OCI-LY3 (cell line): ENCODE data around the gene DOCK1.
"Not testable (repeated sequence)": the region's sequence is repeated elsewhere in the genome, so short reads cannot be mapped to it uniquely, and the experiment has no call there.

Experiments used
- H2AFZ ChIP-seq: fragments of 200-600, 300-600 bp; shearing (Covaris generic); 2 replicates; pipeline ENCODE4 v1.6.0; 2014; ENCODE audit warnings: antibody characterized with exemption, low read depth, low read length
- H3K27ac ChIP-seq: fragments of 200-600, 300-600 bp; sonication (generic); 2 replicates; pipeline ENCODE4 v1.5.1; 2014; ENCODE audit warnings: mild to moderate bottlenecking, low read length, moderate library complexity, mixed read lengths
- H3K27me3 ChIP-seq: fragments of 200-600, 300-600 bp; sonication (generic); 2 replicates; pipeline ENCODE4 v1.6.1; 2014; ENCODE audit warnings: low read depth, low read length, mixed read lengths
- H3K36me3 ChIP-seq: fragments of 200-600, 300-600 bp; sonication (generic); replicated peaks from 2 replicates; pipeline ENCODE3; 2014; ENCODE audit warnings: low read depth, low read length, mixed read lengths
- H3K4me1 ChIP-seq: fragments of 300-600, 200-600 bp; sonication (generic); 2 replicates; pipeline ENCODE4 v1.6.1; 2014; ENCODE audit warnings: low read length, mixed read lengths
- H3K4me2 ChIP-seq: fragments of 200-600, 300-600 bp; sonication (generic); 2 replicates; pipeline ENCODE4 v1.6.1; 2014; ENCODE audit warnings: low read length, mixed read lengths
- H3K4me3 ChIP-seq: fragments of 300-600, 200-600 bp; sonication (generic); 2 replicates; pipeline ENCODE4 v1.5.1; 2014; ENCODE audit warnings: antibody characterized with exemption, mild to moderate bottlenecking, low read length, moderate library complexity
- H3K79me2 ChIP-seq: fragments of 300-600, 200-600 bp; shearing (Covaris generic); 2 replicates; pipeline ENCODE4 v1.6.1; 2014; ENCODE audit warnings: mild to moderate bottlenecking, low read length, mixed read lengths
- H3K9ac ChIP-seq: fragments of 300-600, 200-600 bp; shearing (Covaris generic); 2 replicates; pipeline ENCODE4 v1.6.0; 2014; ENCODE audit warnings: mild to moderate bottlenecking, low read length, moderate library complexity
- H3K9me3 ChIP-seq: fragments of 200-600, 300-600 bp; shearing (Covaris generic); 2 replicates; pipeline ENCODE4 v1.6.1; 2014; ENCODE audit warnings: low read length, mixed read lengths; ENCODE audit not compliant: insufficient read depth
- H4K20me1 ChIP-seq: fragments of 200-600, 300-600 bp; sonication (generic); 2 replicates; pipeline ENCODE4 v1.6.1; 2016; ENCODE audit warnings: low read length, mixed read lengths; ENCODE audit not compliant: insufficient read depth
- EZH2phosphoT487 ChIP-seq: fragments of 200-600 bp; shearing (Covaris generic); IDR thresholded peaks from 2 replicates; pipeline ENCODE4 v1.6.1; 2018; ENCODE audit warnings: antibody characterized with exemption, mixed run types, low read depth
- TF ChIP-seq, protein P1 (sequence below): fragments of 200-600, 300-600 bp; sonication (generic); IDR thresholded peaks from 2 replicates; pipeline ENCODE4 v1.5.1; 2014; ENCODE audit warnings: antibody characterized with exemption, low read length, low read depth

Gene DOCK1

DNA sequence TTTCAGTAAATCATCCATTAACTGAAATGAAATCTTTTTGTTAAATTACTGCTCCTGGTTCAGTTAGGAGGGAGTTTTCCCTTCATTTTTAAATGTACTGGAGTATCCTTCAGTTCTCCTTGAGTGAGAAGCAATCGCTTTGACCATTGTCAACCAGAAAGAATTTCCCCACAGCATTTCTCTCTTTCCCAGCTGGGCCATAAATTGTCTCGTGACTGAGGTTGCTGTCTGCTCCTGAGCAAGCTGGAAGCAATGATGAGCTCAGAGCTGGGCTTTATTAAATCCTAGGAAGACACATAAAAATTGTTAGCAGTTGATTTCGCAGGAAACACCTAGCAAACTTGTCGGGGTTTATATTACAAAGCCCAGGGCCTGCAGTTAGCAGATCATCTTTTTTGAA lies 393.2 kb downstream of the DOCK1 start:
- H3K4me2 ChIP-seq = no peak overlapping the region
- no peaks in the 10 kb centered on the region for H3K27me3 ChIP-seq
- H3K9me3 ChIP-seq = no peaks in the 10 kb centered on the region
- no peaks in the 10 kb centered on the region for H3K4me1 ChIP-seq
- H3K4me3 ChIP-seq = no peak overlapping the region
- no peaks in the 10 kb centered on the region for H4K20me1 ChIP-seq
- no peaks in the 10 kb centered on the region for H3K36me3 ChIP-seq
- no peak overlapping the region for H3K9ac ChIP-seq
- no peaks in the 10 kb centered on the region for H3K79me2 ChIP-seq
- H2AFZ ChIP-seq = no peak overlapping the region
- H3K27ac ChIP-seq = no peak overlapping the region
- TF ChIP-seq, protein P1, sequence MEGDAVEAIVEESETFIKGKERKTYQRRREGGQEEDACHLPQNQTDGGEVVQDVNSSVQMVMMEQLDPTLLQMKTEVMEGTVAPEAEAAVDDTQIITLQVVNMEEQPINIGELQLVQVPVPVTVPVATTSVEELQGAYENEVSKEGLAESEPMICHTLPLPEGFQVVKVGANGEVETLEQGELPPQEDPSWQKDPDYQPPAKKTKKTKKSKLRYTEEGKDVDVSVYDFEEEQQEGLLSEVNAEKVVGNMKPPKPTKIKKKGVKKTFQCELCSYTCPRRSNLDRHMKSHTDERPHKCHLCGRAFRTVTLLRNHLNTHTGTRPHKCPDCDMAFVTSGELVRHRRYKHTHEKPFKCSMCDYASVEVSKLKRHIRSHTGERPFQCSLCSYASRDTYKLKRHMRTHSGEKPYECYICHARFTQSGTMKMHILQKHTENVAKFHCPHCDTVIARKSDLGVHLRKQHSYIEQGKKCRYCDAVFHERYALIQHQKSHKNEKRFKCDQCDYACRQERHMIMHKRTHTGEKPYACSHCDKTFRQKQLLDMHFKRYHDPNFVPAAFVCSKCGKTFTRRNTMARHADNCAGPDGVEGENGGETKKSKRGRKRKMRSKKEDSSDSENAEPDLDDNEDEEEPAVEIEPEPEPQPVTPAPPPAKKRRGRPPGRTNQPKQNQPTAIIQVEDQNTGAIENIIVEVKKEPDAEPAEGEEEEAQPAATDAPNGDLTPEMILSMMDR = no peak
- no peak for TF ChIP-seq EZH2phosphoT487

DNA sequence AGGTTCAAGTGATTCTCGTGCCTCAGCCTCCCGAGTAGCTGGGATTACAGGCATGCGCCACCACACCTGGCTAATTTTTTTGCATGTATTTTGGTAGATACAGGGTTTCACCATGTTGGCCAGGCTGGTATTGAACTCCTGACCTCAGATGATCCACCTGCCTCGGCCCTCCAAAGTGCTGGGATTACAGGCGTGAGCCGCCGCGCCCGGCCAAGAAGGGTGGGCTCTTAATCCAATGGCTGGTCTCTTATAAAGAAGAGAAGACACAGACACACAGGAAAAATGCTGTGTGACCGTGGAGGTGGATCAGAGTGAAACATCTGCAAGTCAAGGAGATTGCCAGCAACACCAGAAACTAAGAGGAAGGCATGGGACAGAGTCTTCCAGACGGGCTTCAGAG lies 394.0 kb downstream of the DOCK1 start:
- H3K4me3 ChIP-seq, H3K27ac ChIP-seq, H3K27me3 ChIP-seq, H3K4me1 ChIP-seq, H3K4me2 ChIP-seq, H3K36me3 ChIP-seq, H3K9me3 ChIP-seq, H4K20me1 ChIP-seq, H3K79me2 ChIP-seq, H2AFZ ChIP-seq, H3K9ac ChIP-seq: not testable (repeated sequence)

DNA sequence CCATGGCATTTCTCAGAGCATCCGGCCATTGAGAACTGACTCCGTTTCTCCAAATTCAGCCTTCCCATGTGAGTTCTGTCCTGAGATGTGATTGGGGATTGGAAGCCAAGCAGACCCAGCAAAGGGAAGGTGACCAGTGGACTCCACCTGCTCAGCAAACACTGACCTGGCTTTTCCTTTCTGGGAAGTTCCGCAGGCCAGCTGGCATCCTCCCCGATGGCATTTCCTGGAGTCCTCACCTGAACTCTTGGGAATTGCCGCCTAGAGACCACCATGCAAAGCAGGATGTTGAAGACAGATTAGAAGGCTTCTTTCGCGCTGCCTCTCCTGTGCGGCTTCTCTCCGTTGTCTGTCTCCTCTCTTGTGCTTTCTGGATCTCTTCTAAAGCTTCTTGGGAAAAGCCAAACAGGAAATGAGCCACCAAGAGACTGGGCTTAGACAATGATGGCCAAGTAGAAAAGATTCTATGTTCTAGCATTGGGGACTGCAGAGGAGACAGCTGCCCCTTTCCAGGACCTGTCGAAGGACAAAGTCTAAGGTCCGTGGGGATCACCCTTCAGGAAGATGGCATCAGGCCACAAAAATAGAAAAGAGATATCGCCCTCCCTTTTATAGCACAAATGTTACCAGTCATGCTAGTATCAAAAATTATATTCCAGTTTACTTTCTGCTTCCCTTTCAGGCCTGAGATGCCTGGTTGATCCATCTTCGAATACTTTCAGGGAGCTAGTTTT lies 394.9 kb downstream of the DOCK1 start:
- H3K36me3 ChIP-seq = no peaks in the 10 kb centered on the region
- H3K9ac ChIP-seq = no peak overlapping the region
- TF ChIP-seq EZH2phosphoT487 = no peak
- TF ChIP-seq, protein P1 = no peak
- H3K9me3 ChIP-seq = no peaks in the 10 kb centered on the region
- H3K4me1 ChIP-seq = no peaks in the 10 kb centered on the region
- H3K79me2 ChIP-seq = no peaks in the 10 kb centered on the region
- H3K27me3 ChIP-seq = no peaks in the 10 kb centered on the region
- H2AFZ ChIP-seq = no peak overlapping the region
- H3K4me2 ChIP-seq = no peak overlapping the region
- no peak overlapping the region for H3K4me3 ChIP-seq
- H3K27ac ChIP-seq = no peak overlapping the region
- no peaks in the 10 kb centered on the region for H4K20me1 ChIP-seq

DNA sequence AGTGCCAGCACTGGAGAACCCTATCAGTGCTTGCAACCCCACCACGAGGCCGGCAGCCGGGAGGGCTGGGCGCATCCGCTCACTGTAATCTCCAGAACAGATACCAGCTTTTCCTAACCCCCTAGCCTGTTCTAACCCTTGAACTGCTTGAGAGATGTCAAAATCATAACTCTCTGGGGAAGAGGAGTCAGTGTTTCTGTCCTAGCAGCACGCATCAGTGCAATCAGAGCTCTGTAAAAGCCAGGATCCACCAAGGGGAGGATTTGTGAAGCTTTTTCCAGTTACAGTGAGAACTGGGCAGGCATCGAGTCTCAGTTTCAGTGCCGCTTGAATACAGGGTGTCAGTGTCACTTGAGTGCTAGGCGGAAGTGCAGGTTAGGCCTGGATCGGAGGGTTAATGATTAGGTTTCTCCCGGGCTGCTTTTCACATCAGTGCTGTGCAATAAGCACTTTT lies 395.7 kb downstream of the DOCK1 start:
- Histone ChIP-seq H3K36me3 (no peaks in the 10 kb centered on the region), H3K79me2 (no peaks in the 10 kb centered on the region), H3K9me3 (no peaks in the 10 kb centered on the region), H3K27ac (no peak overlapping the region), H4K20me1 (no peaks in the 10 kb centered on the region), H3K4me2 (no peak overlapping the region), H3K4me1 (no peaks in the 10 kb centered on the region), H3K9ac (no peak overlapping the region), H3K27me3 (no peaks in the 10 kb centered on the region), H2AFZ (no peak overlapping the region), H3K4me3 (no peak overlapping the region)
- no peak for TF ChIP-seq EZH2phosphoT487
- TF ChIP-seq, protein P1 = no peak
